Colonic mucosa (tissue), 4 donors: ENCODE results near the gene TMEM138. TPM values are rescaled to one million over a fixed set of nuclear protein-coding genes. Genes with fewer than 3 reads are reported as not detected.
A peak's percentile ranks its signal among the peaks of the same experiment; 100 is the strongest.

Source experiments
- DNase-seq: peaks from one replicate; pipeline ENCODE4 v3.0.0-alpha.2; 2020
- H3K27ac ChIP-seq: fragments of 200-600 bp; one replicate; pipeline ENCODE4 v1.8.0; 2021
- H3K27me3 ChIP-seq: fragments of 200-600 bp; one replicate; pipeline ENCODE4 v1.8.0; 2021
- H3K36me3 ChIP-seq: fragments of 200-600 bp; one replicate; pipeline ENCODE4 v1.8.0; 2021
- H3K4me1 ChIP-seq: fragments of 200-600 bp; one replicate; pipeline ENCODE4 v1.8.0; 2021; ENCODE audit warnings: mild to moderate bottlenecking
- H3K4me3 ChIP-seq: fragments of 200-600 bp; one replicate; pipeline ENCODE4 v1.8.0; 2021
- H3K9ac ChIP-seq, 2 donors: one replicate each; pipeline ENCODE4 v1.7.0; 2013; ENCODE audit warnings: control low read depth in 2 of 2, low read depth in 2 of 2, low read length in 2 of 2
- H3K9me3 ChIP-seq: fragments of 200-600 bp; one replicate; pipeline ENCODE4 v1.8.0; 2021
- CTCF ChIP-seq: fragments of 200-600 bp; IDR thresholded peaks from one replicate; pipeline ENCODE4 v1.8.0; 2022; ENCODE audit warnings: antibody characterized with exemption, mild to moderate bottlenecking
- intact Hi-C: fragments of 100-400 bp; cut with DNase I; formaldehyde crosslinking; loops from one replicate; pipeline ENCODE4 v1.14.1; 2022
- total RNA-seq, 2 donors: library from RNA; stranded (reverse); fragmentation: NEBNext Ultra II Directional in 1 of 2; extraction: Animal tissue kit (Norgen Biotek cat#: 25700) in 1 of 2; gene quantifications; one replicate each; pipeline ENCODE4 v1.2.1, GENCODE V29; 2021
- donor health status: healthy.
- donor health status: DM: no; HTN: no; CAD: no.
- donor health status: DM: no; HTN: no; CAD: no.

TMEM138 gene
- total RNA-seq, 2 donors from 2014 or later, result 27.4 to 37.7 TPM

- TF ChIP-seq CTCF, result no peak
- peaks cover 19% of the 10 kb centered on the region for H3K36me3 ChIP-seq
- no peak overlapping the region for H3K4me3 ChIP-seq
- no peaks in the 10 kb centered on the region for H3K27me3 ChIP-seq
- no peaks in the 10 kb centered on the region for H3K9me3 ChIP-seq
- DNase-seq, result no peak
- no peak overlapping the region for H3K27ac ChIP-seq
- no peak overlapping the region for H3K9ac ChIP-seq
- intact Hi-C loops, result no loop called here
- H3K4me1 ChIP-seq, result no peaks in the 10 kb centered on the region
Measured at GRCh38 chr11:61368646-61369045, 6.5 kb downstream of the TMEM138 start.

GRCh38 chr11:61369372-61370348 is 7.5 kb downstream of the TMEM138 start:
- TF ChIP-seq CTCF, result no peak
- H3K9me3 ChIP-seq, result no peaks in the 10 kb centered on the region
- no peak overlapping the region for H3K4me3 ChIP-seq
- H3K27me3 ChIP-seq, result no peaks in the 10 kb centered on the region
- H3K4me1 ChIP-seq, result no peaks in the 10 kb centered on the region
- H3K9ac ChIP-seq, result no peak overlapping the region
- DNase-seq, result no peak
- intact Hi-C loops, result no loop called here
- peaks cover 16% of the 10 kb centered on the region for H3K36me3 ChIP-seq
- no peak overlapping the region for H3K27ac ChIP-seq

GRCh38 chr11:61370349-61371005 is 8.3 kb downstream of the TMEM138 start:
- intact Hi-C loops, result no loop called here
- DNase-seq, result no peak
- Histone ChIP-seq H3K36me3 (peaks cover 14% of the 10 kb centered on the region), H3K27ac (no peak overlapping the region), H3K4me3 (no peak overlapping the region), H3K4me1 (no peaks in the 10 kb centered on the region), H3K9ac (no peak overlapping the region), H3K27me3 (no peaks in the 10 kb centered on the region), H3K9me3 (no peaks in the 10 kb centered on the region)
- no peak for TF ChIP-seq CTCF

GRCh38 chr11:61372659-61373420 is 10.7 kb downstream of the TMEM138 start:
- intact Hi-C loops, result no loop called here
- TF ChIP-seq CTCF, result no peak
- Histone ChIP-seq H3K4me3 (no peak overlapping the region), H3K27me3 (no peaks in the 10 kb centered on the region), H3K27ac (no peak overlapping the region), H3K36me3 (peaks cover 3% of the 10 kb centered on the region), H3K4me1 (no peaks in the 10 kb centered on the region), H3K9ac (no peak overlapping the region), H3K9me3 (no peaks in the 10 kb centered on the region)
- DNase-seq, result no peak

- peak overlapping the region; percentile 3 for H3K27ac ChIP-seq
- H3K9ac ChIP-seq, result no peak overlapping the region
- H3K4me1 ChIP-seq, result no peaks in the 10 kb centered on the region
- TF ChIP-seq CTCF, result no peak
- DNase-seq, result no peak
- H3K4me3 ChIP-seq, result no peak overlapping the region
- intact Hi-C loops, result no loop called here
- no peaks in the 10 kb centered on the region for H3K36me3 ChIP-seq
- no peaks in the 10 kb centered on the region for H3K9me3 ChIP-seq
- no peaks in the 10 kb centered on the region for H3K27me3 ChIP-seq
Measured at GRCh38 chr11:61375761-61376108, 13.6 kb downstream of the TMEM138 start.
